ENCODE data around the gene C14orf132. TPM values are rescaled to one million over a fixed set of nuclear protein-coding genes. Genes with fewer than 3 reads are reported as not detected.

Gene C14orf132
- total and polyA plus RNA-seq, 4 experiments from 2014 or later: 1.2 to 20.6 (median 9.7) TPM

GRCh38 chr14:96051231-96051630 is 12.1 kb downstream of the C14orf132 start:
- no peak for DNase-seq
- intact Hi-C loops (cut with micrococcal nuclease): loop anchor here (2.0 kb wide), 1 partner anchor 52 kb away; no protein-coding TSS in a partner anchor
- no peak overlapping the region for H3K27ac ChIP-seq (ENCODE audit: low read depth, low read length)
- H3K4me1 ChIP-seq (ENCODE audit: insufficient read depth, low read length): no peaks in the 10 kb centered on the region
- no peaks in the 10 kb centered on the region for H3K36me3 ChIP-seq (ENCODE audit: insufficient read depth, low read length)
- Mint-ChIP-seq H3K27ac (no peak overlapping the region), H3K9me3 (no peaks in the 10 kb centered on the region), H3K27me3 (peaks cover 4 to 7% of the 10 kb centered on the region in 2 donors), H3K4me3 (no peak overlapping the region), H3K36me3 (peaks cover 2% of the 10 kb centered on the region in 2 donors), H3K4me1 (no peaks in the 10 kb centered on the region)
- H3K4me3 ChIP-seq (ENCODE audit: low read length in 2 of 2): no peak overlapping the region
- no peaks in the 10 kb centered on the region for H3K27me3 ChIP-seq (ENCODE audit: insufficient read depth, low read length)
- H3K9me3 ChIP-seq (ENCODE audit: control insufficient read depth in 1 of 2, low read length in 2 of 2): no peaks in the 10 kb centered on the region
- ChIA-PET POLR2A (ENCODE audit: partially characterized antibody) (no interaction called here), CTCF (ENCODE audit: partially characterized antibody) (no interaction called here)

- H3K4me3 Mint-ChIP-seq: no peak overlapping the region
- H3K4me1 Mint-ChIP-seq: no peaks in the 10 kb centered on the region
- peak in 1 of 5 donors; percentile 12 for DNase-seq
These were observed 12.7 kb downstream of the C14orf132 start for GRCh38 chr14:96051642-96052540.

DNA sequence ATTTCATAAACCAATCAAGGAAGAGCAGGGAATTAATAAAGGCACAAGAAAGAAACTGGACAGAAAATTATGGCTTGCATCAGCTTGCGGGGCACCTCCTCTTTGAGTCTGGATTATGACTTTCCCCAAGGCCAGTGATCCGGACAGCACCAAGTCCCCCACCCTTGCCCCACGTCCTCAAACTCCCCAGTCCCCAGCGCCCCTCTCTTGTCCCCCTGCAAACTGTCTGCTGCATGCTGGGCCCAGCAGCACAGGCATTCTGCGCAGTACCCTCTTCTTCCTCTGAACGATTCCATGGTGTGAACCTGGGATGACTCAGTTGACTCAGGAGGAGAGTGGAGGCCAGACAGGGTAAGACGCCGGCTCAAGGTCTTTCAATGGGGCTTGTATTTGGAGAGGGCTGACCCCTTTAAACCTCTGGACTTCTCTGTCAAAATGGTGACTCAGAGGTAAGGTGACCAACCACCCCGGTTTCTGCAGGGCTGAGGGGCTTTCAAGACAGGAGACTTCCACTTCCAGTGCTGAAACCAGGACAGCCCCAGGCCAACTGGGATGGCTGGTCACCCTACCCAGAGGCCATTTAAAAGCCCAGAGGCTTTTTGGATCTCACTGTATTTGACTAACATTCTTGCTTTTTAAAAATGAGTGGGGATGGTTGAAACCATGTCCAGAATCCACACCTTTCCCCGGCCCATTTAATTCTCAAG is 13.5 kb downstream of the C14orf132 start:
- Mint-ChIP-seq H3K36me3 (peaks cover 2% of the 10 kb centered on the region in 2 donors), H3K9me3 (no peaks in the 10 kb centered on the region), H3K4me1 (no peaks in the 10 kb centered on the region), H3K27me3 (peaks cover 4 to 7% of the 10 kb centered on the region in 2 donors), H3K4me3 (no peak overlapping the region), H3K27ac (no peak overlapping the region)
- no peaks in the 10 kb centered on the region for H3K9me3 ChIP-seq (ENCODE audit: control insufficient read depth in 1 of 2, low read length in 2 of 2)
- no peaks in the 10 kb centered on the region for H3K4me1 ChIP-seq (ENCODE audit: insufficient read depth, low read length)
- ChIA-PET POLR2A (ENCODE audit: partially characterized antibody) (no interaction called here), CTCF (ENCODE audit: partially characterized antibody) (interaction anchor here (0.9 kb wide), 2 partner anchors 10 to 13 kb away, joined by 3 read pairs; no protein-coding TSS in a partner anchor)
- intact Hi-C loops (cut with micrococcal nuclease): no loop called here
- no peaks in the 10 kb centered on the region for H3K27me3 ChIP-seq (ENCODE audit: insufficient read depth, low read length)
- no peaks in the 10 kb centered on the region for H3K36me3 ChIP-seq (ENCODE audit: insufficient read depth, low read length)
- no peak overlapping the region for H3K4me3 ChIP-seq (ENCODE audit: low read length in 2 of 2)
- H3K27ac ChIP-seq (ENCODE audit: low read depth, low read length): no peak overlapping the region
- DNase-seq: no peak

More at GRCh38 chr14:96051642-96052540, 12.7 kb downstream of the C14orf132 start:
- ChIA-PET POLR2A (ENCODE audit: partially characterized antibody) (no interaction called here), CTCF (ENCODE audit: partially characterized antibody) (interaction anchor here (0.9 kb wide), 2 partner anchors 9 to 12 kb away, joined by 3 read pairs; no protein-coding TSS in a partner anchor)
- no peaks in the 10 kb centered on the region for H3K27me3 ChIP-seq (ENCODE audit: insufficient read depth, low read length)
- peak overlapping the region in 1 of 7 donors; percentile 61 for H3K27ac Mint-ChIP-seq
- no peaks in the 10 kb centered on the region for H3K4me1 ChIP-seq (ENCODE audit: insufficient read depth, low read length)
- no peaks in the 10 kb centered on the region for H3K9me3 ChIP-seq (ENCODE audit: control insufficient read depth in 1 of 2, low read length in 2 of 2)
- H3K9me3 Mint-ChIP-seq: no peaks in the 10 kb centered on the region
- no peaks in the 10 kb centered on the region for H3K36me3 ChIP-seq (ENCODE audit: insufficient read depth, low read length)
- no peak overlapping the region for H3K4me3 ChIP-seq (ENCODE audit: low read length in 2 of 2)
- peaks cover 4 to 7% of the 10 kb centered on the region in 2 donors for H3K27me3 Mint-ChIP-seq
- intact Hi-C loops (cut with micrococcal nuclease): loop anchor here (2.0 kb wide), 1 partner anchor 53 kb away; no protein-coding TSS in a partner anchor
- H3K36me3 Mint-ChIP-seq: peaks cover 2% of the 10 kb centered on the region in 2 donors
- H3K27ac ChIP-seq (ENCODE audit: low read depth, low read length): no peak overlapping the region

DNA sequence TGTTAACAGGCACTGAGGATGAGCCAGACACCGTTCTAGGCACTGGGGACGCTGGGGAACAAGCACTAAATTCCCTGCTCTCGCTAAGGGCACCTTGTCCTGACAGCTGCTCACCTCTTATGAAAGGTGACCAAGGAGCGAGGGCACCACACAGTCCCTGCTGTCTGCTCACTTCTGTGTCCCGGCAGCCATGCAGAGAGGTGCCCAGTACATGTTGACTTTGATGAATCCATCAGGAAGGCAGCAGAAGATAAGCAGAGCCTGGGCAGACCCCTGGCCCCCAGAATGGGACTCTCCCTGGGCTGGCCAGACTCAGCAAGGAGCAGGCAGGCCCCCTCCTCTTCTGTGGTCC is 14.1 kb downstream of the C14orf132 start:
- no peaks in the 10 kb centered on the region for H3K36me3 ChIP-seq (ENCODE audit: insufficient read depth, low read length)
- no peak overlapping the region for H3K27ac ChIP-seq (ENCODE audit: low read depth, low read length)
- no peaks in the 10 kb centered on the region for H3K9me3 Mint-ChIP-seq
- H3K4me1 ChIP-seq (ENCODE audit: insufficient read depth, low read length): no peaks in the 10 kb centered on the region
- no peak overlapping the region for H3K27ac Mint-ChIP-seq
- ChIA-PET POLR2A (ENCODE audit: partially characterized antibody) (no interaction called here), CTCF (ENCODE audit: partially characterized antibody) (no interaction called here)
- intact Hi-C loops (cut with micrococcal nuclease): no loop called here
- no peak for DNase-seq
- H3K36me3 Mint-ChIP-seq: peaks cover 2% of the 10 kb centered on the region in 2 donors
- H3K4me1 Mint-ChIP-seq: no peaks in the 10 kb centered on the region
- H3K9me3 ChIP-seq (ENCODE audit: control insufficient read depth in 1 of 2, low read length in 2 of 2): no peaks in the 10 kb centered on the region
- no peak overlapping the region for H3K4me3 Mint-ChIP-seq
- peaks cover 4 to 10% of the 10 kb centered on the region in 2 donors for H3K27me3 Mint-ChIP-seq
- H3K4me3 ChIP-seq (ENCODE audit: low read length in 2 of 2): no peak overlapping the region
- H3K27me3 ChIP-seq (ENCODE audit: insufficient read depth, low read length): no peaks in the 10 kb centered on the region

GRCh38 chr14:96053600-96054381 is 14.6 kb downstream of the C14orf132 start:
- Mint-ChIP-seq H3K27me3 (peaks cover 4 to 11% of the 10 kb centered on the region in 2 donors), H3K4me3 (no peak overlapping the region), H3K27ac (no peak overlapping the region), H3K9me3 (no peaks in the 10 kb centered on the region), H3K4me1 (no peaks in the 10 kb centered on the region), H3K36me3 (peaks cover 2% of the 10 kb centered on the region in 2 donors)
- ChIA-PET CTCF (ENCODE audit: partially characterized antibody) (no interaction called here), POLR2A (ENCODE audit: partially characterized antibody) (no interaction called here)
- H3K27me3 ChIP-seq (ENCODE audit: insufficient read depth, low read length): no peaks in the 10 kb centered on the region
- H3K9me3 ChIP-seq (ENCODE audit: control insufficient read depth in 1 of 2, low read length in 2 of 2): no peaks in the 10 kb centered on the region
- H3K27ac ChIP-seq (ENCODE audit: low read depth, low read length): no peak overlapping the region
- H3K4me1 ChIP-seq (ENCODE audit: insufficient read depth, low read length): no peaks in the 10 kb centered on the region
- intact Hi-C loops (cut with micrococcal nuclease): no loop called here
- DNase-seq: no peak
- no peaks in the 10 kb centered on the region for H3K36me3 ChIP-seq (ENCODE audit: insufficient read depth, low read length)
- no peak overlapping the region for H3K4me3 ChIP-seq (ENCODE audit: low read length in 2 of 2)

GRCh38 chr14:96054661-96055060 is 15.5 kb downstream of the C14orf132 start:
- no peaks in the 10 kb centered on the region for H3K27me3 ChIP-seq (ENCODE audit: insufficient read depth, low read length)
- Mint-ChIP-seq H3K9me3 (no peaks in the 10 kb centered on the region), H3K27me3 (peaks cover 5 to 11% of the 10 kb centered on the region in 2 donors), H3K4me1 (no peaks in the 10 kb centered on the region), H3K4me3 (no peak overlapping the region), H3K27ac (no peak overlapping the region), H3K36me3 (peaks cover 2% of the 10 kb centered on the region in 2 donors)
- intact Hi-C loops (cut with micrococcal nuclease): no loop called here
- no peaks in the 10 kb centered on the region for H3K9me3 ChIP-seq (ENCODE audit: control insufficient read depth in 1 of 2, low read length in 2 of 2)
- H3K4me3 ChIP-seq (ENCODE audit: low read length in 2 of 2): no peak overlapping the region
- no peak overlapping the region for H3K27ac ChIP-seq (ENCODE audit: low read depth, low read length)
- no peak for DNase-seq
- no peaks in the 10 kb centered on the region for H3K4me1 ChIP-seq (ENCODE audit: insufficient read depth, low read length)
- ChIA-PET CTCF (ENCODE audit: partially characterized antibody) (no interaction called here), POLR2A (ENCODE audit: partially characterized antibody) (no interaction called here)
- H3K36me3 ChIP-seq (ENCODE audit: insufficient read depth, low read length): no peaks in the 10 kb centered on the region

Data from CD4-positive, alpha-beta memory T cell (primary cell).